GM18867 (cell line): Measurements from ENCODE around the gene SCP2.
A peak's percentile ranks its signal among the peaks of the same experiment; 100 is the strongest.

ENCODE experiments used
- ATAC-seq: cut with Tn5 transposase; IDR thresholded peaks from one replicate; pipeline ENCODE4 v1.9.1; 2021; ENCODE audit warnings: mild to moderate bottlenecking, moderate library complexity; ENCODE audit not compliant: unreplicated experiment

SCP2 gene, protein sequence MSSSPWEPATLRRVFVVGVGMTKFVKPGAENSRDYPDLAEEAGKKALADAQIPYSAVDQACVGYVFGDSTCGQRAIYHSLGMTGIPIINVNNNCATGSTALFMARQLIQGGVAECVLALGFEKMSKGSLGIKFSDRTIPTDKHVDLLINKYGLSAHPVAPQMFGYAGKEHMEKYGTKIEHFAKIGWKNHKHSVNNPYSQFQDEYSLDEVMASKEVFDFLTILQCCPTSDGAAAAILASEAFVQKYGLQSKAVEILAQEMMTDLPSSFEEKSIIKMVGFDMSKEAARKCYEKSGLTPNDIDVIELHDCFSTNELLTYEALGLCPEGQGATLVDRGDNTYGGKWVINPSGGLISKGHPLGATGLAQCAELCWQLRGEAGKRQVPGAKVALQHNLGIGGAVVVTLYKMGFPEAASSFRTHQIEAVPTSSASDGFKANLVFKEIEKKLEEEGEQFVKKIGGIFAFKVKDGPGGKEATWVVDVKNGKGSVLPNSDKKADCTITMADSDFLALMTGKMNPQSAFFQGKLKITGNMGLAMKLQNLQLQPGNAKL

DNA sequence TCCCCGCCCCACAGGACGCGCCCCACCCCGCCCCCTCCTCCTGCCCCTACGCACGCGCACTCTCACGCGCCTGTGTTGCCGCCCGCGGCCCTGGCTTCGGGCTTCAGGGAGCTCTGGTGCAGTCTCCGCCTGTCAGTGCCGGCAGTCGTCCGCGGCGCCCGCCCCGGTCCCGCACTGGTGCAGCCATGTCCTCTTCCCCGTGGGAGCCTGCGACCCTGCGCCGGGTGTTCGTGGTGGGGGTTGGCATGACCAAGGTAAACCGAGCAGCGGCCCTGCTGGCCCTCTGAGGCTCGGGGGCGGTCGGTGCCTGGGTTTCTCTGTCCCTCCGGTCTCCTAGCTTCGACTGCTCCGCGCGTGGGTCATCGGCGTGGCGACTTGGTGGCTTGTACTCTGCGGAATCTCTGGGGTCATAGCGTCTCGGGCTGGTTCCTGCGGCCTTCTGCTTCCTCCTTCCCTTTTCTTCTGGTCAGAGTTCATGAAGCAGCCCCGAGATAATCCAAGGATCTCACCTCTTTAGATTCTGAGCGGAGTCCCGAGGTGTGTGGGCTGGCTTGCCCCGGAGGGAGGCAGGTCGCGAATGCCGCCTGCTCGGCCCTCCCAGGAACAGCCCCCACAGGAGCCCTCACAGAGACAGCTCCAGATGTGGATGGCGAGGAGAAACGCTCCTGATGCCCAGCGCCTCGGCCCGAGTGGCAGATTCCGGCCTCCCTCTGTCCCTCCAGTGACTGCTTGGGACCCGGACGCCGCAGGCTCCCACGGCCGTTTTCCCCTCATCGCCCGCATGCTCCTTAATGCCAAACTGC is at the start of gene SCP2:
TSS of gene SCP2 (plus strand) at position 65 of the 803 bp plus-strand sequence. CDS start at position 186, 121 bp downstream.
- ATAC-seq: peak; percentile 88

DNA sequence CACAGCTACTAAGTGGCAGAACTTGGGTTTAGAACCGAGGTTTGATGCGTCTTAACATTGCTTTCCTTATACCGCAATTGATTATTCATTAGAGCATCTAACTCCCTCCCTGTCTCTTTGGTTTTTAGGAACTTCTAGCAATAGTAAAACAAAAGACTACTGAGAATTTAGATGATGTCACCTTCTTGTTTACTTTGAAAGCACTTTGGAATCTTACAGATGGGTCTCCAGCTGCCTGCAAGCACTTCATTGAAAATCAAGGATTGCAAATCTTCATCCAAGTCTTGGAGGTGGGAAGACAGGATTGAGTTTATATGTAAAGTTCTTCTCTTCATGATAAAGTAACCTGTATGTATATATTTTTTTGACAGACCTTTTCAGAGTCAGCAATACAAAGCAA is 49.5 kb upstream of the SCP2 start:
- ATAC-seq: no peak

DNA sequence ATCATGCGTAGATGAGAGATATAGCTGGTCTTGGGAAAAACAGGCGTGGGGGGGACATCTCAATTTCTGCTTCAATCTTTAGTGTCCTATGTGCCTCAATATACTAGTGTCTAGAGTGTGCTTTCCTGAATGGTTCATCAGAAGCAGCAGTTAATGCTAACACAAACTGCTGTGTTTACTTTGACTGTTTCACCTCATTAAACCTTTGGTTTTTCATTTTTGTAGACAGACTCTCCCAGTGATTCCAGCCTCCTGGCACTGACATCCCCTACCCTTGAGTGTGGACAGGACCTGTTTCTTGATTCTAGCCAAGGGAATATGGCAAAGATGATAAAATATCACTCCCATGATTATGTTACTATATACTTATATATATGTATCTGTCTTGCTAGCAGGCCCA is 46.9 kb upstream of the SCP2 start:
- no peak for ATAC-seq

DNA sequence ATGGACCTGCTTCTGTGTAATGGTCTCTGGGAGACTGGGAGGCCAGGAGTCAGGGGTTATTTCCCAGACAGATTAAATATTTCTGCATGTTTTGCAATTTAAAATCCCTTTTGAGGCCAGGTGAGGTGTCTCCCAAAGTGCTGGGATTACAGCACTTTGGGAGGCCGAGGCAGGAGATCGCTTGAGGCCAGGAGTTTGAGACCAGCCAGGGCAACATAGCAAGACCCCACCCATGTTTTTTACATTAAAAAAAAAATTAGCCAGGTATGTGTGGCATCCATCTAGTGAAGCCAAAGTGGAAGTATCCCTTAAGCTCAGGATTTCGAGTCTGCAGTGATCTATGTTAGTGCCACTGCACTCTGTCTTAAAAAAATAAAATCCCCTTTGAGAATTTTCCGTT is 39.6 kb upstream of the SCP2 start:
- ATAC-seq: no peak

DNA sequence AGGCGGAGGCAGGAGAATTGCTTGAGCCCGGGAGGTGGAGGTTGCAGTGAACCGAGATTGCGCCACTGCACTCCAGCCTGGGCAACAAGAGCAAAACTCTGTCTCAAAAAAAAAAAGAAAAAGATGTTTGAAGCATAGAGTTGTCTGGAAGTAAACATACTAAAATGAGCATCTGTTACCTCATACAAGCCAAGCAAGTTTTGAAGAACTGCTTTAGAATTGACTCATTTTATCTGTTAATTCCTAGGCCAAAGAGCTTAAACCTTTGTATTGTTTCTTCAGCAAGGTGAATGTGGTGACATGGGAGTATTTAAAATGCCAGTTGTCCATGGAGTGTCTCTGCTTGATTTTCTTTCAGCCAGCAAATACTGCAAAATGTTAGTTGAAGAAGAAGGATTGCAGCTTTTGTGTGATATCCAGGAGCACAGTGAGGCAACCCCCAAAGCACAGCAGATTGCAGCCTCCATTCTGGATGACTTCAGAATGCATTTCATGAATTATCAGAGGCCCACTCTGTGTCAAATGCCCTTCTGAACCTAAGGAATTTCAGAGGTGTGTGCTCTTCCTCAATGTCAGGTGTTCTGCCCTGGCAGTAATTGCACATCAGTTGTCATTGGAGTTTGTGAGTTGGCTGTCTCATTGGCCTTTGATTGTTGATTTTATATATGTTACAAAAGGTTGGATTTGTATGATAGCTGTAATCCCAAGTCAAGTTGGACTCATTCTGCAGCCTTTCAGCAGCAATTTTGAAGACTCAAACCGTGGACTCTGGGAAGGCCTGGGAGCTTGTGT is 34.5 kb upstream of the SCP2 start:
- ATAC-seq: no peak

DNA sequence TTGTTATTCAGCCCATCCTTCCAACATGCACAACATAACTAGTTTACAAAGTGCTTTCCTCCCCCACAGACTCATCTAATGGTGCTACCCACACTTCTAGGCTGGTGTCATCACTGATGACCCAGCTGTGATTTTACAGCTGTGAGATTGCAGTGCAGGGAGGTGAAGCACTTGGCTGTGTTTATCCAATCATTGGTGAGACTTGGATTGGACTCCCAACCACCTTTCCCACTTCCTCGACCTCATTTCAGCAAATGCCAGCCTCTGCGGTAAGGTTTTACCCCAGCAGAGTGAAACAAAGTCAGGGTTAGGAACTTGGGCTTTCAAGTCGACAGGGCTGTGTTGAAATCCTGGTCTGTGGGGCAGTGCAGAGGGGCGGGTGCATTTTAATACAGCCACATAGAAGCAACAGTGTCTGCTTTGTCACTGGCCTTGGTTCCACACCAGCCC is 27.6 kb upstream of the SCP2 start:
- ATAC-seq: no peak

DNA sequence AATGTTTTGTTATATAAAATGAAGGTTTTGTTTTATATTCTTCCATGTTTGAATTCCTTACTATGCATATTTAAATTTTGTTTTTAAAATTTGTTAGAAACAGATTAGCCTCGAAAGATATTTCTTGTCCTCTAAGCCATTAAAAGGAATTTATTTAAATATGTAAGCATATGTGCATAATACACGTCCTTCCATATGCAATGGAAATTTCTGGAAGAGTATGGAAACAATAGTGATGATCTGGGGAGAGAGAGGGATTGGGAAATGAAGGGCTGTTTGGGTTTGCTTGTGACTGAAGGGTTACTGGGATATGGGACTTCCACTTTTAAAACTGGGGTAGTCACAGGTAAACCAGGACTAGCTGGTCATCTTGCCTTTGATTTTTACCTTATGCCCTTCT is 26.7 kb upstream of the SCP2 start:
- no peak for ATAC-seq

DNA sequence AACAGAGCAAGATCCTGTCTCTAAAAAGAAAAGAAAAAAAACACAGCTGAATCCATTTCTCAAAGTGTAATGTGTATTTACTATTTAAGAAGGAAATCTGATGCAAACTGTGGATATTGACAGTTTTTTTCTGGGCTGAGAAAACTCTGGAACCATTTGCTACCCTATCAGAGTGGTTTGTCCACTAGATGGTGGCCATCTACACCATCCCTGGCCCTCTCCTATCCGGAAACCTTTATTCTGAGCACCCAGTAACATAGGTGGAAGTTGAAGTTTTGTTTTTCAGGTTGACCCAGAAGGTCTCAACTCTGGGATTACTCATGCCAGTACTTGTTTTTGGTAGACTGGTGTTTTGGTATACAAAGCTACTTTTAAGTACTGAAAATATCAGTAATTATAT is 25.7 kb upstream of the SCP2 start:
- no peak for ATAC-seq

DNA sequence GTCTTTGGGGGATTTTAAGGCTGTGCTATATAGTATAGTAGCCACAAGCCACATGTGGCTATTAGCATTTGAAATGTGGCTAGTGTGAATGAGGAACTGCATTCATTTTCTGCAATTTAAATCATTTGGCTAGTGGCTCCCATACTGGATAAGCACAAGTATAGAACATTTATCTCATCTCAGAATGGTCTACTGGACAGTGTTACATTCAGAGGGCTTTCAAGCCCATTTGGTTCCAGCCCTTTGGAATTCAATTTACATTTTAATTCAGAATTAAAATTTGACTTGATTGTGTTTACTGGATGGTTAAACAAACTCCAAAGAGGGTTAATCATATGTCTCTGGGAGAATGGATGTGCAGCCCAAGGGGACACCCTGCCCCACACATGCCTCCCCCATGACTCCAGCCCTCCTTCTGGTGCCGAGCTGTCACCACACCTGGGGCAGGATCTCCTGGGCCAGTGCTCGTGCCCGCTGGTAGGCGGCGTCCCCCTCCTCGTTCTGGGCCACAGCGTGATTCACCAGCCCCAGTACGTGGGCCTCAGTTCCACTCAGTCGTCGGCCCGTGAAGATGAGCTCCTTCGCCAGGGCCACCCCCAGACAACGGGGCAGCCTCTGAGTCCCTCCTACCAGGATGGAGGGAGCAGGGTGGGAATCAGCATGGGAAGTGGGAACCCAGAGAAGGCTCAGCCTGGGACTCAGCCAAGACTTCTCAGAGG is 22.7 kb upstream of the SCP2 start:
- no peak for ATAC-seq

DNA sequence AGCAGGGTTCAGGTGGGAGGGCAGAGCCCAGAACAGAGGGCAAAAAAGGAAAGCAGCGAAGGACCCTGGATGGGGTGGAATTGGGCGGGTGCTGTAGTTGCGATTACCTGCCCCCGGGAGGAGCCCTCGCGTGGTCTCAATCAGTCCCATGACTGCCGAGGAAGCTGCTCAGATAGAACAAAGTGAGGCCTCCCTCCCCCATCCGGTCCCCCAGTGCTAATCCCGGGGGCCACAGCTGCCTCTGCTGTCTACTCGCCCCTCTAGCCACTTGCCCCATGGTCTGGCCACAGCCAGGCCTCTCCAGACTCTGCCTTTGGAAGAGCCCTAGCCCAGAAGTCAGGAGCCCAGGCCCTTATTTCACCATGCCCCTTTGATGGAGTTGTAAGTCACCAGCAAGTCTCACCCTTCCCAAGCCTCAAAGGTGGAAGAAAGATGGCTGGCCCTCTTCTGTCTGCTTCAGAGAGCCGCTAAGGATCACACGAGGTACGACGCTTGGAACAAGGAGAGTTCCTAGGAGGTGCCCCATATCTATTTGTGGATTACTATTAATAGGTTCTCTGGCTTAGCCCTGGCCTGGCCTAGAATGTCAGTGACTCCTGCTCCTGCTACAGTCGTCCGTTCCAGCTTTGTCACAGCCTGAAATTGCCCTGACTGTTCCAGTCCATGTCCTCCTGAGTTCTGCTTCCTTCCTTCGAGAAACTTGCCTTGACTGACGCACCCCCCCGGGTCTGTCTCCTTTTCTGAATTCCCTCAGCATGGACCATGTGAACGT is 22.0 kb upstream of the SCP2 start:
- no peak for ATAC-seq

DNA sequence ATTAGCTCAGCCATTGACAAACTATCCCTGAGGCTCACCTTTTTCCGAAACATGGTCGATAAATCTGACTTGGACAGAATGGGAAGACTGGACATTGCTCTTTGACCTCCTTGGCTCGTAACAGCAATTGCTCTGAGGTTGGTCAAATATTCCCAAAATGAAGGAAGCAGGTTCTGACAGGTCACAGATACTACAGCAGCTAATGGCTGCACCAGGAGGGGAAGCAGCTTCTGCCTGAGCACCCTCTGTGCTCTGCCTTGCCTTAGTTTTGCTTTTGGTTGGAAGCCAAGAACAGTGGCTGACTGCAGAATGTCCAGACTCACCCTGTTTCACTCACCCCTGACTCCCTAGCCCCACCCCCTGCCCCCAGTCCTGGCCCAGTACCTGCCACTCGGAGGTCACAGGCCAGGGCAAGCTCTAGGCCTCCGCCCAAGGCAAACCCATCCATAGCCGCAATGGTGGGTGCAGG is 20.9 kb upstream of the SCP2 start:
- ATAC-seq: no peak

DNA sequence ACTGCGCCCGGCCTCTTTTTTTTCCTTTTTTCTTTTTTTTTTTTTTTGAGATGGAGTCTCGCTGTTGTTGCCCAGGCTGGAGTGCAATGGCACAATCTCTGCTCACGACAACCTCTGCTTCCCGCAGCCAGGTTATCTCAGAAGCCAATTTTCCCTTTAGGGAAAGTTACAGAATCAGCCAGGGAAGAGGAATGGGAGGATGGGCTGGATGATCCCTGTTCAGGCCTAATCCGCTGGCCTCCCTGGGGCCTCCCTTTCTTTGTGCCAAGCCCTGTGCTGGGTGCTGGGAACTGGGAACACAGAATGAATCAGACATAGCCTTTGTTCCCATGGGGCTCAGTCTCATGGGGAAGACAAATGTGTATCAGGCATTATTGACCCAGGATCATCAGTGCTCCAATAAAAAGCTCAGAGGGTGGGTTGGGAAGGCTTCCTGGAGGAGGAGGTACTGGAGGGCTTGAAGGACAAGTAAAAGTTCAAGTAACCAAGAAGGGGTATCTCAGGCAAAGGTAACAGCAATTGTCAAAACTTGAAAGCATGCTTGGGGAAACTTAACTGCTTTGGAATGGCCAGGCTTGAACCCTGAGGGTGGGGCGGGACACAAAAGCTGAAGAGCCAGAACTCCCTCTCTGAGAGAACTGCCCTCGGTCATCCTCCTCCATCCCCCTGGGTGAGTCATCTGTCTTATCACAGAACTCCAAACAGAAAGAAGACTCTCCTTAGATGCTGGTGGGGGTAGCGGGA is 19.8 kb upstream of the SCP2 start:
- no peak for ATAC-seq

DNA sequence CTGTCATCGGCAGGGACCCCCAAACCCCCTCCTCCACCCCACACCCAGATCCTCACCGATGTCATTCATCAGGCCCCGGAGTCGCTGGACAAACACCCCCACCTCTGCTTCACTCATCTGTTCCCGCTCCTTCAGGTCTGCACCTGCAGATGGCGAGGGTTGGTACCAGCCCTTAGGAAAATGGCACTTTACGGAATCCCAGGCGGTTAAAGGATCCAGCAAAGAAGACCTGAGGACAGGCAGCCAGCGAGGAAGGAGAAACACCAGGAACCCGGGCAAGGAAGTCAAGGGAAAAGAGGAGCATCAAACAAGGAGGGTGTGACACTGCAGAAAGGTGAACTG is 19.3 kb upstream of the SCP2 start:
- no peak for ATAC-seq

DNA sequence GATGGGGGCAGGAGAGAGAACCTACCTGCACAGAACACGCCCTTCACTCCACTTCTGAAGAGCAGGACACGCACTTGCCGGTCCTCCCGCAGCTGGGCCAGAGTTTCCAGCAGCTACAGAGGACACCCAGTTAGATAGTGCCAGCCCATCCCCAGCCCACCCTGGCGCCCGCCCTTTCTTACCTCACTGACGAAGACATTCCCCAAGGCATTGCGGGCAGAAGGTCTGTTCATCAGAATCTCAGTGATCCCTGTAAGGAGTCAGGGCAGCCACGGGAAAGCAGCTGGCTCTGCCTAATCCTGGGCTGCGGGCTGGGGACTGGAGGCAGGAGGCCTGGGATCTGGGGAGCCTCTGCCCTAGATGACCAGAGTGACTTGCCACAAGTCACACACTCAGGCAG is 15.5 kb upstream of the SCP2 start:
- ATAC-seq: no peak

DNA sequence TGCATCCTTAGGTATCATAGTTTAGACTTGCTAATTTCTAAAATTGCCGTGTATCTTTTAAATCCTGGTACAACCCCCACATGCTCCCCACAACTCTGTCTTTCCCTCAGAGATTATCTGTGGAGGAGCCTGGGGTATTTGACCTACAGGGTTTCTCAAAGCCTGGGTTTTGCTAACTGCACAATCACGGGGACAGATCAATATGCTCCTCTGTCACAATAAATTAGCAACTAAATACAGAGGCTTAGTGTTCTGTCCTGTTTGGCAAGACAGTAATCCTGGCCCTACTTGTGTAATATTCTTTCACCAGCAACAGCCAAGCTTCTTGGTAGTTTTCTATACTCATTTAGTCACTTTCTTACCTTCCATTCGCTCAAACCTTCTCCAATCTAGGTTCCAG is 14.1 kb upstream of the SCP2 start:
- ATAC-seq: no peak

DNA sequence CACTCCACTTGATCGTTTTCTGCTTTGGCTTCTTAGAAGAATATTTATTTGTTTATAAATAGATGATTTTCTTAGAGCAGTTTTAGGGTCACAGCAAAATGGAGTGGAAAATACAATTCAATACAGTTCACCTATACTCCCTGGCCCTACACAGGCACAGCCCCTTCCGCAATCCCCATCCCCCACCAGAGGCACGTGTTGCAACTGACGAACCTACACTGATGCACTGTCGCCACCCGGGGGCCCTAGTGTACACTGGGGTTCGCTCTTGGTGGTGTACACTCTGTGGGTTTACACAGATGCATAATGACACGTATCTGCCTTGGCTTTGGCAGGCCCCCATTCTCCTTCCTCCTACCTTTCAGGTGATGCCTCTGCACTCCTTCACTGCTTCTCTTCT is 13.5 kb upstream of the SCP2 start:
- ATAC-seq: no peak

DNA sequence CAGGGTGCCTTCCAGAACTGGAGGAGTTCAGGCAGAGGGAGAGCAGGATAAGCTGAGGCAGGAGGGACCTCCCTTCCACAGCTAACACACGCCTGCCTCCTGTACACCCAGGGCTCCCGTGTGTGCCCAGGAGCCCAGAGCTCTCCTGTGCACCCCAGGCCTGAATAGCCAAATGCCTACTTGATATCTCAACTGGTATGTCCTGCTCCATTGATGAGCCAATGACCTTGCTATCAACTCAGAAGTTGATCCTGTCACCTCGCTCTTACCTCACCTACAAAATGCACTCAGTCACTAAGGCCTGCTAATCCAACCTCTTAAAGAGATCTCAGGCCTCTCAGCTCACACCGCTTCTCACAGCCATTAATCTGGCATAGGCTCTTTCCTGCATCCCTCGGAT is 12.6 kb upstream of the SCP2 start:
- ATAC-seq: no peak

DNA sequence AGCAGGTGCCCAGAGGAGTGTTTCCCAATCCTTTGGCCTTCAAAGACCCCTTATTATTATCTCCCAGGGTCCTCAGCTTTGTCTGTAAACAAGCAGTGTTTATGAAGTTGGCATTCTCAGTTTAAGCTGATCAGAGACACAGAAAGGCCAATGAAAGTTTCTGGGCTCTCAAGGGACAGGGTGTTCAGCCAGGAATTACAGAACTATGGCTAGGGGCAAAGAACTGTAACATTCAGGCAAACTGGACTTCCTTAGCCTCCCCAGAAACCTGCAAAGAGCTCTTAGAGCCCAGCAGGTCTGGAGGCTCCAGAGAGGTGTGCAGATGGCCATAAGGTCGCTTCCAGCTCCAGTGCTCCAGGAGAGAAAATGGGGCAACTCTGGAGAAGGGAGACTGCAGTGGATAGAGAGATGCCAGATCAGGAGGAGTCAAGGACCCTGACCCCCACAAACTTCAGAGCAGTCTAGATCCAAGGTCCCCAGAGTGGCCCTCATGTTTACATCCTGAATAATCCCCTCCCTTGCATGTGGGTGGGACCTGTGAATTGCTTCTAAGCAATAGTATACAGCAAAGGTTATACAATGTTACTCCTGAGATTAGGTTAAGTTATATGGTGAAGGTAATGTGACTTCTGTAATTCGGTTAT is 11.7 kb upstream of the SCP2 start:
- ATAC-seq: no peak

DNA sequence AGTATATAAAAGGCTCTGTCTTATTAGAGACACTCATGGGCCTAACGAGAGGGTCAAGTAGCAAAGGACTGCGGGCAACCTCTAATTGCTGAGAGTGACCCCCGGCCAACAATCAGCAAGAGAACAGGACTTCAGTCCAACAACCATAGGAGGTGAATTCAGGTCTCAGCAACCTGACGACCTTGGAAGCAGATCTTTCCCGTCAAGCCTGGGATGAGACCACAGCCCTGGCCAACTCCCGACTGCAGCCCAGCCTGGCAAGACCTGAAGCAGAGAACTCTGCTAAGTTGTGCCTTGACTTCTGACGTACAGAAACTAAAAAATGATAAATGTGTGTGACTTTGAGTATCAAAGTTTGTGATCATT is 11.2 kb upstream of the SCP2 start:
- ATAC-seq: no peak
